ENCODE results near the gene ZNF776.
"Not testable (repeated sequence)": the region's sequence is repeated elsewhere in the genome, so short reads cannot be mapped to it uniquely, and the experiment has no call there.

Gene ZNF776

GRCh38 chr19:57746580-57747471 is at the start of gene ZNF776:
ZNF776 (plus strand) TSS chr19:57746815; CDS start chr19:57747059, 244 bp downstream.
- DNase-seq, result peak; percentile 96

DNA sequence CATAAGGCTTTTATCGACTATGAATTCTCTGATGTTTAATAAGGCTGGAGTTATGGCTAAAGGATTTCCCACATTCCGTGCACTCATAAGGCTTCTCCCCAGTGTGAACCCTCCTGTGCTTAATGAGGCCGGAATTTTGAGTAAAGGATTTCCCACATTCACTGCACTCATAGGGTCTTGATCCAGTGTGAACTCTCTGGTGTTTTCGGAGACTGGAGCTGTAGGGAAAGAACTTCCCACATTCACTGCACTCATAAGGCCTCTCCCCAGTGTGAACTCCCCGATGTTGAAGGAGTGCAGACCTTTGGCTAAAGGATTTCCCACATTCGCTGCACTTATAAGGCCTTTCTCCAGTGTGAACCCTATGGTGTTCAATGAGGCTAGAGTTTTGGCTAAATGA is 45.0 kb upstream of the ZNF776 start:
- DNase-seq, result no peak

DNA sequence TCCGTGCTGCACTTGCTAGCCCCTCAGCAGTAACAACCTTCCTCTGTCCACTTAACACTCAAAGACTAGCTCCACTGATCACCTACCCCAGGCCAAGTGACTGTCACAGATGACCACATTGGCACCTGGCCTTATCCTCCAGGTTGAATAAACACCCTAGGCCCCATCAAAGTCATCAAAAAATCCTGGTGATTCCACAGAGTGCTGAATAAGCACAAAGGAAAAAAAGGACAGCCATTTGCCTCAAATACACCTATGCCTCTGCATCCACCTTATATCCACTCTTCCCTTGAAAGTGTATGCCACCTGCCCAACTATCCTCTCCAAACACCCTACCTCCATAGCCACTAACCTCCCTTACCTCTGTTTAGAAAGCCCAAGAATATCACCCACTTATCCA is 40.3 kb upstream of the ZNF776 start:
- no peak for DNase-seq

DNA sequence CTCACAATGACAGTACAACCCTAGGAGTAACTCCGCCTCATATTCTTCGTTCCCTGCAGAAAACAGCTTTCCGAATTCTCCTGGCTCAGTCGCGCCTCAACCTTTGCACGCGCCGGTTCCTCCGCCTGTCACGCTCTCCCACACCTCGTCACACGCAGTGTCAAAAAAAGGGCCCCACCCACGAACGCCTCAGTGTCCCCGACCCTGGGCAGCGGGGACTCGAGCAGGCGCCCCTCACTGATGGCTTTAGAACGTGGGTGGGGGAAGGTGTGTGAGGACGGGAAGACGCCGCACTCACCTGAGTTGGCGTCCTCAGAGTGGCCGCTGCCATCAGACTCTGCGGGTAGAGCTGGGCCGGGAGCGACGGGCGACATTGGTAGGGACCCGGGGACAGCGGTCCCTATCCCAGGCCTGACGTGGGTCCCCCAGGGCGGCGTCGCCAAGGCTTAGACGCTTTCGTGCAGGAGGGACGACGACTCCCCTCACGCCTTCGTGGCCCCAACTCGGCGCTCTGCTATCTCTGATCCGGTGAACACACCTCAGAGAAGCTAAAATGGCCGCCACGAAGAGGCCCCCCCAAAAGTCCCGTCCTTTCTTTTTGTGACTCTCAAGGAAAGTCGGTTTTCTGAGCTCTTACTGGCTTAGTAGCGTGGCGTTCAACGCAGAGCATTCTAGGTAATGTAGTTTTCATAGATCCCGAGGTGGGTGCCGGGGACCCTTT is 37.8 kb upstream of the ZNF776 start, which contains the start of gene ZNF154:
Gene ZNF154 (minus strand): TSS at position 564 of the 721 bp plus-strand sequence. CDS start 233 bp downstream, at position 331.
- no peak for DNase-seq

GRCh38 chr19:57709616-57710015 is 37.0 kb upstream of the ZNF776 start:
- DNase-seq, result no peak

- DNase-seq, result no peak
These were observed 34.4 kb upstream of the ZNF776 start for GRCh38 chr19:57712222-57712621.

DNA sequence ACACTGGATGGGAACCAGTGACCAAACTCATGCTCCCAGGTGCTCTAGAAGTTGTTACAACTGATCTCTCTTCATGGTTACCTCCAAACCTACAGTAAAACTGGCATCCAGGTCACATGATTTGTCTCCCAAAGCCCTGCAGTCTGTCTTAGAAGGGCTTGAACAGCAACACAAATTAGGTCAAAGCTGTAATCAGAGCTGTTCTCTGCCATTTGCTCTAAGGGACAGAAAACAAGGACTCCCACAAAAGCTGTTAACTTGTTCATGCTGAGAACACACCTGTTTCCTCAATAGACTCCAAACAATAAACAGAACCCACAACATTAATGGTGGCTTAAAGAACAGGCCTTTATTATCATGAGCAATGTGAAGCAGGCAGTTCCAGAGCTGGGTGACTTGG is 27.2 kb upstream of the ZNF776 start:
- DNase-seq, result no peak

GRCh38 chr19:57719901-57720519 is 26.6 kb upstream of the ZNF776 start:
- peak; percentile 52 for DNase-seq

GRCh38 chr19:57720878-57721277 is 25.7 kb upstream of the ZNF776 start:
- no peak for DNase-seq

DNA sequence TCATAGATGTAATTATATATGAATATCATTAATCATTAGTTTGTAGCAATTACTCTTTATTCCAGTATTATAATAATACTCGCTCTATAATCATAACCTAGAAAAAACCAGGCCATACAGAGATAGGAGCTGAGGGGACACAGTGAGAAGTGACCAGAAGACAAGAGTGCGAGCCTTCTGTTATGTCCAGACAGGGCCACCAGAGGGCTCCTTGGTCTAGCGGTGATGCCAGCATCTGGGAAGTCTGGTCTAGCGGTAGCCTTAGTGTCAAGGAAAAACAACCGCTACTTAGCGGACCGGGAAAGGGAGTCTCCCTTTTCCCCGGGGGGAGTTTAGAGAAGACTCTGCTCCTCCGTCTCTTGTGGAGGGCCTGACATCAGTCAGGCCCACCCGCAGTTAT is 8.3 kb upstream of the ZNF776 start:
- peak; percentile 42 for DNase-seq

DNA sequence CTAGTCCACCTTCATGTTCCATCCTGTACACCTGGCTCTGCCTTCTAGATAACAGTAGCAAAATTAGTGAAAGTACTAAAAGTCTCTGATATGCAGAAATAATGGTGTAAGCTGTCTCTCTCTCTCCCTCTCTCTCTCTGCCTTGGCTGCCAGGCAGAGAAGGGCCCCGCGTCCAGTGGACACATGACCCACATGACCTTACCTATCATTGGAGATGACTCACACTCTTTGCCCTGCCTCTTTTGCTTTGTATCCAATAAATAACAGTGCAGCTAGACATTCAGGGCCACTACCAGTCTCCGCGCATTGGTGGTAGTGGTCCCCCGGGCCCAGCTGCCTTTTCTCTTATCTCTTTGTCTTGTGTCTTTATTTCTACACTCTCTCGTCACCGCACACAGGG is 7.8 kb upstream of the ZNF776 start:
- DNase-seq, result not testable (repeated sequence)

GRCh38 chr19:57747472-57747807 is 825 bp downstream of the ZNF776 start:
- DNase-seq, result no peak

GRCh38 chr19:57748029-57748428 is 1.4 kb downstream of the ZNF776 start:
- DNase-seq, result no peak

DNA sequence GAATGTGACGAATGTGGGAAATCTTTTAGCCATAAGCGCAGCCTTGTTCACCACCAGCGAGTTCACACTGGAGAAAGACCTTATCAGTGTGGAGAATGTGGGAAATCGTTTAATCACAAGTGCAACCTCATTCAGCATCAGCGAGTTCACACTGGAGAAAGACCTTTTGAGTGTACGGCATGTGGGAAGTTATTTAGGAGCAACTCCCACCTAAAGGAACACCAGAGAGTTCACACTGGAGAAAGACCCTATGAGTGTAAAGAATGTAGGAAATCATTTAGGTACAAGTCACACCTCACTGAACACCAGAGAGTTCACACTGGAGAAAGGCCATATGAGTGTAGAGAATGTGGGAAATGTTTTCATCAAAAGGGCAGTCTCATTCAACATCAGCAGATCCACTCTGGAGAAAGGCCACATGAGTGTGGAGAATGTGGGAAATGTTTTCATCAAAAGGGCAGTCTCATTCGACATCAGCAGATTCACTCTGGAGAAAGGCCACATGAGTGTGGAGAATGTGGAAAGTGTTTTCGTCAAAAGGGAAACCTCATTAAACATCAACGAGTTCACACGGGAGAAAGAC is 7.6 kb downstream of the ZNF776 start:
- DNase-seq, result no peak

- no peak for DNase-seq
These were observed 8.4 kb downstream of the ZNF776 start for GRCh38 chr19:57755031-57755430.

- no peak for DNase-seq
These were observed 11.3 kb downstream of the ZNF776 start for GRCh38 chr19:57757941-57758340.

GRCh38 chr19:57759096-57759495 is 12.5 kb downstream of the ZNF776 start:
- DNase-seq, result peak; percentile 2

- DNase-seq, result peak; percentile 96
These were observed 22.9 kb downstream of the ZNF776 start, which contains the start of gene ZNF586 for GRCh38 chr19:57769345-57770131. ZNF586 (plus strand) TSS chr19:57769676; CDS start chr19:57769843, 167 bp downstream.

DNA sequence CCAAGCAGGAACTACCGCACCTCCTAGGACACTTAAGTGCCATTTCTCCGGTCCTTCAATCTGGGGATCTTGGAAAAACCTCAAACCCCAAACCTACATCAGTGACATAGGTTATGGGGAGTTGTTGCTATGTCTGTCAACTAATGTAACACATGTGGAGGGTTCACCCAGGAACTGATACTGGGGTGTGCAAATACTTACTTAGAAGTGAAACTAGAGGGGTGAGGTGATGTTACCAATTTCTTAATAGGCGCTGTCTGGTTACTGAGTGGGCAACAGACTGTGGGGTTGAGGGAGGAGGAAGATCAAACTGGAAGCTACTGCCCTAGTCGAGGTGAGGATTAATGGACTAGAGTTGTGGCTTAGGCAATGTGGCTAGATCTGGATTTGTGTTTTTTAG is 24.8 kb downstream of the ZNF776 start:
- DNase-seq, result no peak

DNA sequence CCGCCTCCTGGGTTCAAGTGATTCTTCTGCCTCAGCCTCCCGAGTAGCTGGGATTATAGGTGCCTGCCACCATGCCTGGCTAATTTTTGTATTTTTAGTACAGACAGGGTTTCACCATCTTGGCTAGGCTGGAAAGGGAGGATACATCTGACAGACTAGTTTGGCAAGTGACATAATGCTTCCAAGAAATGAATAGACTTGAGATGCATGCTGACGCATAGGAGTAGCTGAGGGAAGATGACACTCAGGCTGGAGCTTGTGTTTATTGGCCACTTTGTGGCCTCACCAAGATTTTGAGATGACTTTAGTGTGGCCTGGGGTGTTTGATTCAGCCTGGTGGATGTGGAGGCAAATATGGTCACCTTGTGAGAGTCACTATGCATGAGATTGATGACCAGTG is 26.9 kb downstream of the ZNF776 start:
- no peak for DNase-seq

DNA sequence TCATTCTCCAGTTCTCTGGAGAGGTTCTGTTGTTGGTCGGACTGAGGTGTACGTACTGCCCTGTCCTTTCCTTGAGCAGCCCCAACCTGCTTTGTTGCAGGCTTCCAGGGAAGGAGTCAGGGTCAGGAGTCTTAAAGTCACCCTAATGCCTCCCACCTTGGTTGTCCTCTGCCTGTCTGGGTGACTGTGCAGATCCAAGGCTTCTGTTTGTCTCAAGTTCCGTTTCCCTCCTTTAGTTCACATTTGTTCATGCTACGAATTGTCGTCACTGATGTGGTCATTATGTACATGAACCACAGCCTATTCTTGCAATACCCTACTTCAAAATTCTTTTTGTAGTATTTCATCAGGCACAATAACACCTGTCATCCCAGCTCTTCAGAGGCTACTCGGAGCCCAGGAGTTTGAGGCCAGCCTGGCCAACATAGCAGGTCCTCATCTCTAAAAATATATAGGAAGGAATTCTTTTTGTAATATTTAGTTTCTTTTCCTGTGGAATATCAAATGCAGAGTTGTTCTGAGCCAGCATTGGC is 30.2 kb downstream of the ZNF776 start:
- no peak for DNase-seq

GRCh38 chr19:57778336-57778735 is 31.7 kb downstream of the ZNF776 start:
- DNase-seq, result no peak

Measured in NCI-H82 (cell line).